ENCODE results near the gene TBATA.

Gene TBATA

GRCh38 chr10:70807556-70807955 lies 22.4 kb upstream of the TBATA start:
- FAIRE-seq = no peak

- FAIRE-seq = no peak
Observed at GRCh38 chr10:70806841-70807240, 21.7 kb upstream of the TBATA start.

GRCh38 chr10:70805619-70806215 lies 20.5 kb upstream of the TBATA start:
- no peak for FAIRE-seq

GRCh38 chr10:70804421-70804808 lies 19.2 kb upstream of the TBATA start:
- FAIRE-seq = no peak

- no peak for FAIRE-seq
Observed at GRCh38 chr10:70803775-70804420, 18.7 kb upstream of the TBATA start.

GRCh38 chr10:70801854-70802253 lies 16.7 kb upstream of the TBATA start:
- no peak for FAIRE-seq

- FAIRE-seq = no peak
Observed at GRCh38 chr10:70799124-70799523, 13.9 kb upstream of the TBATA start.

- no peak for FAIRE-seq
Observed at GRCh38 chr10:70797840-70798239, 12.7 kb upstream of the TBATA start.

- FAIRE-seq = no peak
Observed at GRCh38 chr10:70795613-70796012, 10.4 kb upstream of the TBATA start.

GRCh38 chr10:70791386-70792039 lies 6.3 kb upstream of the TBATA start:
- FAIRE-seq = no peak

- no peak for FAIRE-seq
Observed at GRCh38 chr10:70786799-70787415, 1.7 kb upstream of the TBATA start.

- FAIRE-seq = no peak
Observed at GRCh38 chr10:70784471-70784870, 706 bp downstream of the TBATA start.

- no peak for FAIRE-seq
Observed at GRCh38 chr10:70784016-70784415, 1.2 kb downstream of the TBATA start.

GRCh38 chr10:70782746-70783680 lies 2.2 kb downstream of the TBATA start:
- no peak for FAIRE-seq

GRCh38 chr10:70782086-70782745 lies 3.0 kb downstream of the TBATA start:
- FAIRE-seq = no peak

- no peak for FAIRE-seq
Observed at GRCh38 chr10:70781461-70782051, 3.6 kb downstream of the TBATA start.

- FAIRE-seq = no peak
Observed at GRCh38 chr10:70780772-70781171, 4.4 kb downstream of the TBATA start.

- no peak for FAIRE-seq
Observed at GRCh38 chr10:70780370-70780760, 4.8 kb downstream of the TBATA start.

- FAIRE-seq = no peak
Observed at GRCh38 chr10:70779511-70780369, 5.4 kb downstream of the TBATA start.

GRCh38 chr10:70779088-70779487 lies 6.1 kb downstream of the TBATA start:
- no peak for FAIRE-seq

Data from endometrium (tissue), 2 donors.